SHP77 (cell line): ENCODE data around the gene TRIB2.

Experiments used
- DNase-seq, 2 experiments: peaks; one replicate each; lab custom pipeline; 2025; lab: John Stamatoyannopoulos, UW

Gene TRIB2

GRCh38 chr2:12742891-12743290 is 26.2 kb downstream of the TRIB2 start:
- DNase-seq: no peak

GRCh38 chr2:12750166-12750905 is 33.6 kb downstream of the TRIB2 start:
- peak in 1 of 2 experiments; percentile 12 for DNase-seq

GRCh38 chr2:12754643-12755042 is 37.9 kb downstream of the TRIB2 start:
- DNase-seq: no peak

- DNase-seq: no peak
Measured at GRCh38 chr2:12755384-12755783, 38.6 kb downstream of the TRIB2 start.

GRCh38 chr2:12759248-12759647 is 42.5 kb downstream of the TRIB2 start:
- no peak for DNase-seq

GRCh38 chr2:12761104-12761503 is 44.4 kb downstream of the TRIB2 start:
- DNase-seq: no peak

- DNase-seq: no peak
Measured at GRCh38 chr2:12762337-12762736, 45.6 kb downstream of the TRIB2 start.

- DNase-seq: no peak
Measured at GRCh38 chr2:12762976-12763375, 46.2 kb downstream of the TRIB2 start.

GRCh38 chr2:12763486-12763885 is 46.8 kb downstream of the TRIB2 start:
- no peak for DNase-seq

GRCh38 chr2:12764075-12764730 is 47.5 kb downstream of the TRIB2 start:
- no peak for DNase-seq

- no peak for DNase-seq
Measured at GRCh38 chr2:12764849-12765605, 48.3 kb downstream of the TRIB2 start.

- no peak for DNase-seq
Measured at GRCh38 chr2:12766421-12766879, 49.7 kb downstream of the TRIB2 start.

GRCh38 chr2:12767541-12767940 is 50.8 kb downstream of the TRIB2 start:
- no peak for DNase-seq

- no peak for DNase-seq
Measured at GRCh38 chr2:12767996-12768624, 51.4 kb downstream of the TRIB2 start.

GRCh38 chr2:12769492-12770105 is 52.9 kb downstream of the TRIB2 start:
- DNase-seq: no peak

GRCh38 chr2:12770300-12770968 is 53.7 kb downstream of the TRIB2 start:
- DNase-seq: no peak

- no peak for DNase-seq
Measured at GRCh38 chr2:12771154-12771553, 54.4 kb downstream of the TRIB2 start.

GRCh38 chr2:12773586-12774394 is 57.1 kb downstream of the TRIB2 start:
- no peak for DNase-seq

GRCh38 chr2:12774395-12774727 is 57.6 kb downstream of the TRIB2 start:
- DNase-seq: no peak

GRCh38 chr2:12776521-12776961 is 59.8 kb downstream of the TRIB2 start:
- no peak for DNase-seq

GRCh38 chr2:12778369-12778768 is 61.6 kb downstream of the TRIB2 start:
- DNase-seq: no peak
